ENCODE measurements around the gene SPEM3.

SPEM3 gene

DNA sequence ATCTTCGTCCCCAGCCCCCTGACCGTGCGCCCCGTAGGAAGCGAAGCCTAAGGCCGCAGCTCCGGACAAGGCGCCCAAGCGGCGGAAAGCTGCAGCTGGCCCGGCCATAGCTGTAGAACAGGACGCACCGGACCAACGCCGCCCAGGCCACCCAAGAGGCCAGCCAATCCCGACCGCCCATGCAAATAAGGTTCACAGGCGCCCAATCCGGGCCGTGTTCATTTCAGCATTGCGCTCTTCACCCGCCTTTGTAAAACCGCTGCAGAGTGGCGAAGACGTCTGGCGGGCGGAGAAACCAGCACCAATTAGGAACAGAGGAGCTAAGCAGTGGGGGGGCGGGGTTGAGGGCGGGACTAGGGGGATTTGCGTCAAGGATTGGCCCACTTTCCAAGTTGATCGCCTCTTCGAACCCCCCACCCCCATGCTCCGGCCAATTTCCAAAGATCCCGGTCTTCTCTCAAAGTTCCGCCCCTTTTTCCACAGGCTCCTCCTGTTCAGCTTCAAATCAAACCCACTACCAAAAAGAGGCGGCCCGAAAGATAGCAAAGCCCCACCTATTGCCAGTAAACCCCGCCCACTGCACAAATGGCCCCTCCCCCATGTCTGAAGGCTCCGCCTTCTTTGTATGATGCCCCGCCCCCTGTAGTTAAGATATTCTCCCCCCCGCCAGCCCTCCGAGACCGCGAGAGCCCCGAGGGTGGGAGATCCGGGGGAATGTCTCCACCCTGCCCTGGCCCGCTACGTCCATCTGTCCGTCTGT lies 24.5 kb upstream of the SPEM3 start, which contains the start of gene TMEM256:
TMEM256 (minus strand) TSS at position 121 of the 760 bp plus-strand sequence; CDS start at position 108, 13 bp downstream.
- peak; percentile 99 for DNase-seq

- DNase-seq: peak; percentile 79
Measured at GRCh38 chr17:7404737-7405349, 23.8 kb upstream of the SPEM3 start.

GRCh38 chr17:7405350-7406234 lies 23.1 kb upstream of the SPEM3 start:
- DNase-seq: no peak

- no peak for DNase-seq
Measured at GRCh38 chr17:7406235-7406825, 22.3 kb upstream of the SPEM3 start.

GRCh38 chr17:7407082-7407481 lies 21.6 kb upstream of the SPEM3 start:
- no peak for DNase-seq

- DNase-seq: no peak
Measured at GRCh38 chr17:7407485-7408251, 21.0 kb upstream of the SPEM3 start, which contains the start of gene NLGN2. Gene NLGN2 (plus strand): TSS chr17:7407845. CDS start chr17:7408256, 411 bp downstream.

DNA sequence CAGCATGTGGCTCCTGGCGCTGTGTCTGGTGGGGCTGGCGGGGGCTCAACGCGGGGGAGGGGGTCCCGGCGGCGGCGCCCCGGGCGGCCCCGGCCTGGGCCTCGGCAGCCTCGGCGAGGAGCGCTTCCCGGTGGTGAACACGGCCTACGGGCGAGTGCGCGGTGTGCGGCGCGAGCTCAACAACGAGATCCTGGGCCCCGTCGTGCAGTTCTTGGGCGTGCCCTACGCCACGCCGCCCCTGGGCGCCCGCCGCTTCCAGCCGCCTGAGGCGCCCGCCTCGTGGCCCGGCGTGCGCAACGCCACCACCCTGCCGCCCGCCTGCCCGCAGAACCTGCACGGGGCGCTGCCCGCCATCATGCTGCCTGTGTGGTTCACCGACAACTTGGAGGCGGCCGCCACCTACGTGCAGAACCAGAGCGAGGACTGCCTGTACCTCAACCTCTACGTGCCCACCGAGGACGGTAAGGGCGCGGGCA lies 20.4 kb upstream of the SPEM3 start:
- no peak for DNase-seq

GRCh38 chr17:7408863-7409262 lies 19.8 kb upstream of the SPEM3 start:
- no peak for DNase-seq

- DNase-seq: no peak
Measured at GRCh38 chr17:7409716-7410115, 18.9 kb upstream of the SPEM3 start.

GRCh38 chr17:7410634-7411426 lies 17.8 kb upstream of the SPEM3 start:
- DNase-seq: no peak

- no peak for DNase-seq
Measured at GRCh38 chr17:7411427-7411750, 17.3 kb upstream of the SPEM3 start.

GRCh38 chr17:7413346-7413985 lies 15.2 kb upstream of the SPEM3 start:
- DNase-seq: peak; percentile 54

DNA sequence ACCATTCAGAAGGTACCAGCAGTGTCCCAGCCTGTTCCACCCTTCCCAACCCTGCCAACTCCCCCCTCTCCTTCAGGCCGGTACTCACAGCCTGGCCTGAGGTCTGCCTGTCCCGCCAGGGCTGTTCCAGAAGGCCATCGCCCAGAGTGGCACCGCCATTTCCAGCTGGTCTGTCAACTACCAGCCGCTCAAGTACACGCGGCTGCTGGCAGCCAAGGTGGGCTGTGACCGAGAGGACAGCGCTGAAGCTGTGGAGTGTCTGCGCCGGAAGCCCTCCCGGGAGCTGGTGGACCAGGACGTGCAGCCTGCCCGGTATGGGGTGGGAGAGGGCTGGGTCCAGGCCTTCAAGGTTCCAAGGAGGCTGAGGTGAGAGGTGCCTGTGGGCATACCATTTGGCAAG lies 13.8 kb upstream of the SPEM3 start:
- no peak for DNase-seq

GRCh38 chr17:7415784-7416183 lies 12.9 kb upstream of the SPEM3 start:
- no peak for DNase-seq

GRCh38 chr17:7416323-7416722 lies 12.3 kb upstream of the SPEM3 start:
- DNase-seq: no peak

DNA sequence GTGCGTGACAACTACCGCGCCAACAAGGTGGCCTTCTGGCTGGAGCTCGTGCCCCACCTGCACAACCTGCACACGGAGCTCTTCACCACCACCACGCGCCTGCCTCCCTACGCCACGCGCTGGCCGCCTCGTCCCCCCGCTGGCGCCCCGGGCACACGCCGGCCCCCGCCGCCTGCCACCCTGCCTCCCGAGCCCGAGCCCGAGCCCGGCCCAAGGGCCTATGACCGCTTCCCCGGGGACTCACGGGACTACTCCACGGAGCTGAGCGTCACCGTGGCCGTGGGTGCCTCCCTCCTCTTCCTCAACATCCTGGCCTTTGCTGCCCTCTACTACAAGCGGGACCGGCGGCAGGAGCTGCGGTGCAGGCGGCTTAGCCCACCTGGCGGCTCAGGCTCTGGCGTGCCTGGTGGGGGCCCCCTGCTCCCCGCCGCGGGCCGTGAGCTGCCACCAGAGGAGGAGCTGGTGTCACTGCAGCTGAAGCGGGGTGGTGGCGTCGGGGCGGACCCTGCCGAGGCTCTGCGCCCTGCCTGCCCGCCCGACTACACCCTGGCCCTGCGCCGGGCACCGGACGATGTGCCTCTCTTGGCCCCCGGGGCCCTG lies 11.5 kb upstream of the SPEM3 start:
- DNase-seq: no peak

GRCh38 chr17:7418472-7419152 lies 10.0 kb upstream of the SPEM3 start:
- DNase-seq: no peak

- no peak for DNase-seq
Measured at GRCh38 chr17:7419819-7420610, 8.6 kb upstream of the SPEM3 start, which contains the start of gene SPEM1. Gene SPEM1 (plus strand): TSS chr17:7420324. CDS start chr17:7420385, 61 bp downstream.

GRCh38 chr17:7421186-7421585 lies 7.5 kb upstream of the SPEM3 start:
- no peak for DNase-seq
